GM11168 (cell line): Measurements from ENCODE around the gene OR6M1.

Experiments used
- in situ Hi-C: fragments of 300-500 bp; cut with MboI; formaldehyde crosslinking; loops from one replicate; pipeline ENCODE4 v1.12.0; 2022; ENCODE audit warnings: low sequenced_read_pairs; ENCODE audit not compliant: unreplicated experiment

The OR6M1 gene, protein sequence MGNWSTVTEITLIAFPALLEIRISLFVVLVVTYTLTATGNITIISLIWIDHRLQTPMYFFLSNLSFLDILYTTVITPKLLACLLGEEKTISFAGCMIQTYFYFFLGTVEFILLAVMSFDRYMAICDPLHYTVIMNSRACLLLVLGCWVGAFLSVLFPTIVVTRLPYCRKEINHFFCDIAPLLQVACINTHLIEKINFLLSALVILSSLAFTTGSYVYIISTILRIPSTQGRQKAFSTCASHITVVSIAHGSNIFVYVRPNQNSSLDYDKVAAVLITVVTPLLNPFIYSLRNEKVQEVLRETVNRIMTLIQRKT

DNA sequence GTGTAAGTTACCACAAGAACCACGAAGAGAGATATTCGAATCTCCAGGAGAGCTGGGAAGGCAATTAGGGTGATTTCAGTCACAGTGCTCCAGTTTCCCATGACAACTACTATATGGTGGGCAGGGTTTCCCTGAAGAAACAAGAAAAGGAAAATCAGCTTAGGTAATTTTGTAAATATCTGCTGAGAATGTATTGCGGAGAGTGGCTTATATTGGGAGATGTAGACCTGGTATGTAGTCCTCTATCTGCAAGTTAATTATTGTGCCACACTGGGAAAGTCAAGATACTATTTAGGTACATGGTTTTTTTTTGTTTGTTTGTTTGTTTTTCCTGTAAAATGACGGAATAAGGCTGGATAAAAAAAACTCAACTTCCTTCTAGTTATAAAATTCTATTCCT, at the start of gene OR6M1:
OR6M1 (minus strand) TSS at position 101 of the 400 bp plus-strand sequence; CDS start at position 101, 0 bp downstream.
- in situ Hi-C loops, result no loop called here

DNA sequence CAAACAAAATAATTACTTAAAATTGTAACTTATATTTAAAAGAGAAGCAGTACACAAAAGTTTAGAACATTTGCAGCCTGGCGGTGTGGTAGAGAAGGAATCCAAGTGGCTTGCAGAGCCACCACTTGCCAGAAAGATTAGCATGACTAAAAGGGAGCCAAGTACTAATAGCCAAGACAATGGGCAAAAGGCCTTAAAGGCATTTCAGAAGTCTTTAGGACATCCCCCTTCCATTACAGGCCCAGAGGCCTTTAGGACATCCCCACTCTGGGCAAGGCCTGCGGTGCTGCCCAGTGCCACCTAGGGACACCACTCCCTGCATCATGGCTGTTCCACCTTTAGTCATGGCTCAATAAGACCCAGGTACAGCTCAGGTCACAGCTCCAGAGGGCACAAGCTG, 46.9 kb upstream of the OR6M1 start:
- in situ Hi-C loops, result no loop called here

DNA sequence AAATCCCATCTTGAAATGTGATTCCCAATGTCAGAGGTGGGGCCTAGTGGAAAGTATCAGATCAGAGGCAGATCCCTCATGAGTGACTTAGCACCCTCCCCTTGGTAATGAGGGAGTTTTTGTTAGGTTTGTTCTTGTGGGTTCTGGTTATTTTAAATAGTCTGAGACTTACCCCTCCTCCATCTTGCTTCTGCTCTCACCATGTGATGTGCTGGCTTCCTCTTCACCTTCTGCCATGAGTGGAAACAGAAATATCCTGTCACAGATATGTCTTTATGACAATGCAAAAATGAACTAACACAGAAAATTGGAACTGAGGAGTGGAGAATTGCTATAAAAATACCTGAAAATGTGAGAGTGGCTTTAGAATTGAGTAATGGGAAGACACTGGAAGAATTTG, 46.2 kb upstream of the OR6M1 start:
- in situ Hi-C loops, result no loop called here

DNA sequence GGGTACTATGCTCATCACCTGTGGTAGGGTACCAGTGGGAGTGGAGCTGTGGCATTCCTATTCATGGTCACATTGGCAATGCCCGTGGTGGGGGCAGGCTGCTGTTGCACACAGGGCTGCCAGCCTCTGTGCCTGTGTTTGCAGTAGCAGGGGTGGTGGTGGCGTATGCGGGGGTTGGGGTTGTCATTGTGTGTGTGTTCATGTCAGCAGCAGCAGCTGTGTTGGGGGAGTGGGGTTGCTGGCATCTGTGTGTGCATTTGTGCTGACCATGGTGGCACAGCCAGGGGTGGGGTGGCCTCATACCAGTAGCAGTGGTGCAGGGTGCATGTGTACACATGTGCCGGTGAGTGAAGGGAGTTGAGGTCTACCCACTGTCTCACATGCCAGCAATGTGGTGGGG, 45.0 kb upstream of the OR6M1 start:
- in situ Hi-C loops, result no loop called here

DNA sequence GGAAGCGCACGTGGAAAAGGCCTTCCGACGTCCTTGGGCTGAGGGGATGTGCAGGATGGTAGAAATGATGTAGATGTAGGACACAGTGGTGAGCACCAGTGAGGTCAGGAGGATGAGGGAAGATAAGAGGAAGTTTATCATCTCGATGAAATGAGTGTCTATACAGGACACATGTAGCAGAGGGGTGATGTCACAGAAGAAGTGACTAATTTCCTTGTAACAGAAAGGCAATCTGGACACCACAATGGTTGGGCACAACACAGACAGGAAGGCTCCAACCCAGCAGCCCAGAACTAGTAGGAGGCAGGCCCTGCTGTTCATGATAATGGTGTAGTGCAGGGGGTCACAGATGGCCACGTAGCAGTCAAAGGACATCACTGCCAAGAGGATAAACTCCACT, 35.0 kb upstream of the OR6M1 start:
- in situ Hi-C loops, result no loop called here

DNA sequence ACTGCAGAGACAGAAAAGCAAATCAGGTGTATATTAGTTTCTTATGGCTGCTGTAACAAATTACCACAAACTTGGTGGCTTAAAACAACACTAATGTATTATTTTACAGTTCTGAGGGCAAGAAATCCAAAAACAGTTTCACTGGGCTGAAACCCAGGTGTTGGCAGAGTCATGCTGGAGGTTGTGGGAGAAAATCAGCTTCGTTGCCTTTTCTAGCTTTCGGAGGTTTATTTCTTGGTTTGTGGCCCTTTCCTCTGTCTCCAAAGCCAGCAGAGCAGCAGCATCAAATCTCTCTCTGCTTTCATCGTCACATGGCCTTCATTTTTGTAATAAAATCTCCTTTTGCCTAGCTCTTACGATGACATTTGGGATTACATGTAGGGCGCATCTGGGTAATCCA, 33.0 kb upstream of the OR6M1 start:
- in situ Hi-C loops, result no loop called here

DNA sequence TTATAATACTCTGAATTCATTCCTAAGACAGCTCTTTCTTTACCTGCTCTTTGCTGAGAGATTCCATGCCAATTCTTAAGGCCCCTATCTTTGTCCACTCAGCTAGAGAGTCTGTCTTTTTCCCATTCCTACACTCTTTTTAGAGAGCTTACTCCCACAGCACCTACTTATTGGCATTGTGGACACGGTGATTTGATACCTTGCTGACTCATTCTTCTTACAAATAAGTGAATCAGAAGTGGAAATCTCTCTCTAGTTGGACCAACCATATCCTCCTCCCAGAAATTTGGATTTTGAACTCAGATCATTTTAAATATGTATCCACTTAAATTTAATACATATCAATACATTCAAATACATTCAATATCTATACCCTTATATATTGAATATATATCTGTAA, 32.5 kb upstream of the OR6M1 start:
- in situ Hi-C loops, result no loop called here

DNA sequence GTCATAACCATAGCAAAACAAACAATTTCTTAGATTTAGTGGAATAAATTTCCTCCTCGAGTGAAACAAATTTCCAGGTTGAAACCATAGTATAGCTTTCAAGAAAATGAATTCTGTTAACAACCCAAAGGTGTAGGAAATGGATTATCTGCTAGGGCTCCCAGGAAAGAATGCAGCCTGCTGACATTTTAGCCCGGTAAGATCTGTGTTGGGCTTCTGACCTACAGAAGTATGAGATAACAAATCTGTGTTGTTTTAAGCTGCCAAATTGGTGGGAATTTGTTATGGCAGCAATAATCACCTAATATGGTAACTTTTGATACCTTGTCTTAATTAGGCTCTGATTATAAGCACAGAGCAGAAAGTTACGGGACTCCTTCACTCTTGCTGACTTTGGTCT, 32.0 kb upstream of the OR6M1 start:
- in situ Hi-C loops, result no loop called here

DNA sequence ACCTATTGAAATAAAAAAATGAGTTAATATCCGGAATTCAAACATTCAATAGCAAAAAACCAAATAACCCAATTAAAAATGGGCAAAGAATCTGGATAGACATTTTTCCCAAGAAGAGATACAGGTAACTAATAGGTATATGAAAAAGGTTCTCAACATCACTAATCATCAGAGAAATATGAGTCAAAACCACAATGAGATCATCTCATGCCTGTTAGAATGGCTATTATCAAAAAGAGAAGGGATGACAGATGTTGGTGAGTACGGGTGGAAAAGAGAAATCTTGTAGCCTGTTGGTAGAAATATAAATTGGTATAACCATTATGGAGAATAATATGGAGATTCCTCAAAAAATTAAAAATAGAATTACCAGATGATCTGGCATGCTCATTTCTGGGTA, 26.9 kb upstream of the OR6M1 start:
- in situ Hi-C loops, result no loop called here

DNA sequence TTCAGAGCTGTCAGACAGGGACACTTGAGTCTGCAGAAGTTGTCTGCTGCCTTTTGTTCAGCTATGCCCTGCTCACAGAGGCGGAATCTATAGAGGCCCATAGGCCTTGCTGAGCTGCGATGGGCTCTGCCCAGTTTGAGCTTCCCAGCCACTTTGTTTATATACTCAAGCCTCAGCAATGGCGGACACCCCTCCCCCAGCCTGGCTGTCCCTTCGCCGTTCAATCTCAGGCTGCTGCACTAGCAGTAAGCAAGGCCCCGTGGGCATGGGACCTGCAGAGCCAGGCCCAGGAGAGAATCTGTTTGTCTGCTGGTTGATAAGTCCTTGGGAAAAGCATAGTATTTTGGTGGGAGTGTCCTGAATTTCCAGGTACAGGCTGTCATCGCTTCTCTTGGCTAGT, 23.6 kb upstream of the OR6M1 start:
- in situ Hi-C loops, result no loop called here

DNA sequence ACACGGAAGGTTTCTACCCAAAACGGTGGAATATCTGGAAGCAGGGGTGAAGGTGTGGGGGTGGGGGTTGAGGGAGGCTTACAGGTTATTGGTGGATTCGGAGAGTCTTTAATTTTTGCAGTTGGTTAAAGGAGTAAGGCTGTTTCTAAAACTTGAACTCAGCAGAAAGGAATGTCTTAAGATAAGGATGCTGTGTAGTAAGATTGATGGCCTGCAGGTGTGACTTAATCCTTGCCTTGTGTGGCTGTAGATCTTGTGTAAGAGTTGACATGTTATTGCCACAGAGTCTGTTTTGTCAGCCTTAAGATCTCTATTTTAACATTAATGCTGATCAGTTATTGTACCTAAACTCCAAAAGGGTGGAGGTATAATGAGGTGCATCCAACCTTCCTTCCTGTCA, 16.4 kb upstream of the OR6M1 start:
- in situ Hi-C loops, result no loop called here

DNA sequence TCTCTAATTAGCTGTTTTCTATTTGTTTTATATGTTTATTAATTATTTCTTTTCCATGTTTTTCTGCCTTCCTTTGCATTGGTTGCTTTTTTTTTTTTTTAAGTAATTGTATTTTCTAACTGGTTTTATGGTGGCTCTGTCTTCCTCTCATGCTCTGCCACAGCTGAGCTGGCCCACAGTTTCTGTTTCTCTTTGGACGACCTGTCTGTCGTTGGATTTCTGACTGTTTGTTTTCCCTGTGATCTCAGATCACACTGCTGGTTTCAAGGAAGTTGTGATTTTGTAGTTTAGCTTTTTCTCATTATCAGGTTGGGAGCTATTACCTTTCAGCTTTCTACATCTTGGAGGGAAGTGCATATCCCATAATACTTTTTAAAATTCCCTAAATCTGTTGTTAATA, 15.9 kb upstream of the OR6M1 start:
- in situ Hi-C loops, result no loop called here

DNA sequence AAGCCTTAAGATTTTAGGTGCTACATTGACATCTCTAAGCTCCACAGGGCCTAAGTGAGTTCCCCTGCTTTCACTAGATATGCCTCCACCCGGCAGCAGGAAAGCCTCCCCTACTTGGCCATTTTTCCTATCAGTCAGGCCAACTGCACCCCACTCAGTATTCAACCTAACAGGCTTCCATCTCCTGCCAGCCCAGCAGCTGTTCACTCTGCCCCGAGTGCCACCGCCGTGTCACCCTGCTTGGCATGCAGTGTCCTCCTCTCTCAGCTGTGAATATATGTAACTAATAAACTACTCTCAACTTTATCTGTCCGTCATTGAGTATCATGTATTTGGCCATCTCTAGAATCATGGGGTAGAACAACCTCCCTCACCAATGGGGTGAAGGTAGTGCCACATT, 9.0 kb upstream of the OR6M1 start:
- in situ Hi-C loops, result no loop called here

DNA sequence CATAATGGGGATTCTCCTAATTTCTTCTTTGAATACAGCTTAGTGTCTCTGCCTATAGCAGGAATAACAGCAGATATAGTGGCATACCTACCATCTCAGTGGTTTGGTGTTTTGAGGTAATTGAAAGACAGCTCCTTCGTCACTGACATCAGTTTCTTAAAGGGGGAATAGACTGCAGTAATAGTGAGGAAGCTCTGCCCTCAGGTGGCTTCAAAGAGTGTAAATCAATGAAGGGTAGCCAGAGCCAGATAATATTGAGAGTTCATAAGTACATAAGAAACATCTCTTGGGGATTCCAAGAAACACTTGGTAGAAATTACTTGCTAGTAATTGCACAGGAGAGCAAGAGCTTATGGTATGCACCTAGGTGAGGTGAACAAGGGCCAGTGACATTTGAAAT, 4.4 kb downstream of the OR6M1 start:
- in situ Hi-C loops, result no loop called here

DNA sequence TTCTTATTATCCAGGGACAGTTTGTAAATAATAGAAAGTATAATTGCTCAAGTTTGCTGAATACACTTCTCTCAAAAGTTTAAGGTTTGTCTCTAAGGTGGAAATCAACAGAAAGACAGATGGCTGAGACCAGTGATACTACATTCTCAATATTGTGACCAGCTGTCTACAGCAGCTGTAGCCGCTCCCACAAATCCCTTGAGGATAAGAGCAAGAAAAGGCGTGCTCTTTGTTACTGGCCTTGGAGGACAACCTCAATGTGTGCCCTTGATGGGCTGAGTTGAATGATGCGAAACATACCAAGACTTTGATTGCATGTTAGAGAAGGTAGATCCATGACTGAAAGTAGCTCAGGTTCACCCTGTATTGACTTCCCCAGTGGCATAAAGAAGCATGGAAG, 6.1 kb downstream of the OR6M1 start:
- in situ Hi-C loops, result no loop called here

DNA sequence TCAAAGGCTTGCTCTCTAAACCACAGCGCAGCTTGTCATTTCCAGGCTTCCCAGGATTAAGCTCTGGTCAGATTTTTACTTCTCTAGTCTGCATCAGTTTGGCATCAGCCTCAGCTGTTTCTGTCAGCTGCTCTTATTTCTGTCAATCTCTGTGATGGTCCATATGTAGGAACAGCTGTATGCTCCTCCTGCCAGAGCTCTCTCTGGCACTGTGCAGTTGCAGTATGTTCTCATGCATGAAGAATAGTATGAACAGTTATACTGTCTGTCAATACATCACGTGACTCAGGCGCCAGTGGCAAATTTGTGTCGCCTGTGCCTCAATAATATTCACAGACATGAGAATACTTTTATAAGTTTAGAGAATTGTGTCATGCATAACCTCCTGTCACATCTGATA, 6.7 kb downstream of the OR6M1 start:
- in situ Hi-C loops, result no loop called here

DNA sequence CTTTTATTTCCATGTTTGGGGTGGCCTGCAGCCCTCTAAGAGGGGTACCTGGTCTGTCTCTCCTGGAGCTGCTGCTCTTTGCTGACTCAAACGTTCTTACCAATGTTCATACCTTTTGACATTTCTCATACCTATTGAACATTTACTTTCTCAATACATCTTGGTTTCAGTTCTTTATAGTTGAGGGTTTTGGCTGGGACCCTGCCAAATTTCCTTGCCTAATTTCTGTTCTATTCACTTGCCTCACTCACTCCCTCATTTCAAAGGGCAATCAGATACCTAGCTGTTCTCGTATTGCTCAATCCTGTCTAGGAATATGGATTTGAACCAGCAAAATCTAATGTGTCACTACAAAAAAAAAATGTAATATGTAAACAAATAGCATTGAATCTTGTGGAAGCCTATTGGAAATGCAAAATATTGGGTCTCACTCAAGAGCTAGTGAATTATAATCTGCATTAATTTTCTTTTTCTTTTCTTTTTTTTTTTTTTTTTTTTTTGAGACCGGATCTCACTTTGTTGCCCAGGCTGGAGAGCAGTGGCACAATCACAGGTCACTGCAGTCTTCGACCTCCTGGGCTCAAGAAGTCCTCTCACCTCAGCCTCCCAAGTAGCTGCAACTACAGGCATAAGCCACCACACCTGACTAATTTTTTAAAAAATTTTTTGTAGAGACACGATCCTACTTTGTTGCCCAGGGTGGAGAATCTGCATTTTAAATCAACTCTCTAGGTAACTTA, 7.5 kb downstream of the OR6M1 start:
- in situ Hi-C loops, result no loop called here

DNA sequence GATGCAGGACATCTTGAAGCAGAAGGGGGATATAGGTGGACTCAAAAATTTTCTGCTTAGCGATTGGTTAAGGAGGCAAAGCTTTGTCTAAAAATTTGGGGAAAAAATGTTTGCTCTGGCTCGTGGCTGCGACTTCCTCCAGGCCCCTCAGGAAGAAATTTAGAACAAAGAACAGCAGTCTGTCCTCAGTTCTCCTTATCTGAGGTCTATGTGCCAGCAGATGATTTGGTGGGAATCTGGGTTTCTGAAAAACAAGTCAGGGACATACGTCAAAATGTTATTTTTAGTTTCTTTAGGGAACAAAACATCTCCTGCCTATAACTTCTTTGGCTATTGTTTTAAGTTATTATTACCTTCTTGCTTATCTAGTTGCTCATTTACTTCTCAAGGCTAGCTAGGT, 8.1 kb downstream of the OR6M1 start:
- in situ Hi-C loops, result no loop called here

DNA sequence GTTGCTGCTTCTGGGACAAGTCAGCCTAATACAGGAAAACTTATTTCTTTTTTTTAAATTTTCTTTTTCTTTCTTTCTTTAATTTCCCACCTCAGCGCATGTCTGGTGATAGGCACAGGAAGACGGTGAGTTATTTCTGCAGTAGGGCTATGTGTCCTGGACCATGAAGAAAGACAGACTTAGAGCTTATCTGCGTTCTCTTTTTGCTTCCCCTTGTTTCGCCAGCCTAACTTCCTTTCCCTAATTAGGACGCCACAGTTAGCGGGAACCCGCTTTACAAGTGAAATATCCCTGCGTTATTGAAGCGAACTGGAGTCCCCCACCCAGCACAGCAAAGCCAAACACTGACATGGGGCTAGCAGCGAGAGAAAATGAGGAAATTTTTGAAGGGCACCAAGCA, 8.6 kb downstream of the OR6M1 start:
- in situ Hi-C loops, result no loop called here

DNA sequence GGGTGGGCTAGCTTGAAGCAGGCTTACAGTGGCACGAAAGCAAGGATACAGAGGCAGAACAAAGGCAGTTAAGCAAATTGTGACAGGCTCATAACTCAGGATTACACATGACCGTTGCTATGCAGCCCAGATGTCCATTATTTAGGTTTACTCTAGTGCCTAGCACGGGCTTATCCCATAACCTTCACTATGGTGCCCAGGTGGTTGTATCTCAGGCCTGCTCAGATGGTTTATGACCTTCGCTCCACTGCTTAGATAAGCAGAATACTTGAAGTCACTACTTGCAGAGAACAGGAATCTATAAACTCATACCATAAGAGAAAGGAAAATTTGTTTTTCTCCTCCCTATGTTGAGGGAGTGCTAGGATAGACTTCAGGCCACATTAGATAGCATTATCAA, 9.0 kb downstream of the OR6M1 start:
- in situ Hi-C loops, result no loop called here

DNA sequence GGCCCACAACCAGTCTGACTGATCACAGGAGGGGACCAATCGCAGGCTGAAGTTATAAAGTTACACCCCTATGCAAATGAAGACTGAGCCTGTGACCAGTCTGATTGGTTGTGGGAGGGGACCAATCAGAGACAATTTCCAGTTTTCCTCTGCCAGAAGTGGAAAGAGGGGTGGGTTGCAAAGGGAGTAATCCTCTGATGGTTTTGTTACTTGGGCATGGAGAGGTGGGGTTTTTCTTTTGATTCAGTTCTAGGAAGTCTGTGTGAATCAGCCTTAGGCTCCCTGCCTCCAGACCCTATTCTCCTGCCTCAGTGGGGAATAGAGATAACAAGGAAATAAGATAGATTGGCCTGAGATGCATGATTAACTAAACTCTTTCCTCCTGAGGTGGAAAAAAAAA, 9.9 kb downstream of the OR6M1 start:
- in situ Hi-C loops, result no loop called here

DNA sequence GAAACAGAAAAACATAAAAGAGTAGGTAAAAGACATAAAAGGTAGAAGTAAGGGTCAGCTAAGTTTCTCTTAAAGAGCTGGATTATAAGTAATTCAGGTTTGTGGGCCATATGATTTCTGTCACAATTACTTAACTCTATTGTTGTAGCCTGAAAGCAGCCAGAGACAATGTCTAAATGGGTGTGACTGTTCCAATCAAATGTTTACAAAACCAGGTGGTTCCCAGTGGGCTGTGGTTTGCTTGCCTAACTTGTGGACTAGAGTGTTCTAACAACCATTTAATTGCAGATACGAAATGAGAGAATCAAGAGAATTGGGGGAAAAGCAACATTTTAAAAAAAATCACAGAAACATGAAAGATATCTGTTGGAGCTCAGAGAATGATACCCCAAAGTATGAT, 22.6 kb downstream of the OR6M1 start:
- in situ Hi-C loops, result no loop called here
